HL-60 (cell line): ENCODE measurements around the gene BGLAP.

Source experiments
- DNase-seq, 2 experiments: peaks; one replicate each; pipeline ENCODE4 v3.0.0-alpha.2; 2010 to 2020; ENCODE audit warnings: low read depth in 1 of 2, low spot score in 1 of 2
- H3K27ac ChIP-seq: fragments of 250-450 bp; sonication (Bioruptor Pico); replicated peaks from 2 replicates; pipeline ENCODE4 v1.5.1; 2020; ENCODE audit warnings: mild to moderate bottlenecking, moderate library complexity
- H3K27me3 ChIP-seq: fragments of 250-450 bp; sonication (Bioruptor Pico); 2 replicates; pipeline ENCODE4 v1.5.1; 2021; ENCODE audit warnings: mild to moderate bottlenecking, moderate library complexity; ENCODE audit not compliant: insufficient read depth, poor library complexity, severe bottlenecking
- H3K4me3 ChIP-seq: replicated peaks from 2 replicates; pipeline ENCODE4 v1.5.1; 2011; ENCODE audit warnings: mild to moderate bottlenecking, control low read depth, low read length; ENCODE audit not compliant: insufficient read depth
- CTCF ChIP-seq: IDR thresholded peaks from one replicate; pipeline ENCODE4 v1.5.1; 2011; ENCODE audit warnings: low read length, control low read depth, inconsistent platforms; ENCODE audit not compliant: insufficient read depth
- GABPA ChIP-seq: IDR thresholded peaks from 2 replicates; pipeline ENCODE4 v1.6.1; 2012; ENCODE audit warnings: low read depth
- POLR2AphosphoS5 ChIP-seq: IDR thresholded peaks from 2 replicates; pipeline ENCODE4 v1.6.1; 2012; ENCODE audit warnings: low read depth
- REST ChIP-seq: IDR thresholded peaks from 2 replicates; pipeline ENCODE4 v1.6.1; 2012; ENCODE audit warnings: low read depth; ENCODE audit not compliant: insufficient replicate concordance
- SPI1 ChIP-seq: IDR thresholded peaks from 2 replicates; pipeline ENCODE4 v1.6.1; 2012; ENCODE audit warnings: low read depth, mild to moderate bottlenecking, borderline replicate concordance

The BGLAP gene

DNA sequence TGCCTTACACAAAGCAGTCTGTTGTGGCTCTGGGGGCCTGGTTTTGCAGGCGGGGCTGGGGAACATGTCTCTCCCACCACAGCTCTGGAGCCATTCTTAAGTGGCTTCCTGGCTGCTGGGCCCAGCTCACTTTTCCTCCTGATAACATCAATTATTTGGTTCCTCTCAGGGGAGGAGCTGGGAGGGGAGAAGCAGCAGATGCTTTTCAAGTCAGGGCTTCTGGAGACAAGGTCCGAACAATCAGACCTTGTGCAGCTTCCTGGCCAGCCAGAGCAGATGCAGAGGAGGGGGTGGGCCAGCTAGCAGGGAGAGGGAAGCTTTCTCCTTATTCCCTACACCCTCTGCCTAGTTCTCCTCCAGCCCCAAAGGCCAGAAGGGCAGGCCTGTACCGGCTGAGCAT, 9.5 kb downstream of the BGLAP start:
- TF ChIP-seq SPI1 (no peak), POLR2AphosphoS5 (no peak), CTCF (no peak), GABPA (no peak), REST (no peak)
- Histone ChIP-seq H3K27ac (no peak overlapping the region), H3K4me3 (no peak overlapping the region), H3K27me3 (no peaks in the 10 kb centered on the region)
- no peak for DNase-seq

DNA sequence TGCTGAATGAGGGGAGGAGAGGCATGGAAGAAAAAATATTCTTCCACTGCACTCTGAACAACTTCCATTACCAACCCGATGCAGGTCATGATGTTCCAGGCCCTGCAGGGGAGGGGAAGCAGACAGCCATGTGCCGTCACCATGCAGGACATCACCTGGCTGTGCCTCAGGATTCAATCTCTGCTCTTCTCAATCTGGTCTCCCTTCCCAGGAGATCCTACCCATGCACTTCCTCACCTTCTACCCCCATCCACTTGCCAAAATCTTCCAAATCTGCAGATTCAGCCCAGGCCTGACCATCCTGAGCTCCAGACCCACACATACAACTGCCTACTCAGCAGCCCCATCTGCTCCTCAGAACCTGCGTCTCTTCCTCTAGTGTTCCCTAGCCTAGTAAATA, 11.7 kb downstream of the BGLAP start:
- H3K27ac ChIP-seq = no peak overlapping the region
- TF ChIP-seq SPI1 = no peak
- no peak for TF ChIP-seq POLR2AphosphoS5
- no peak for TF ChIP-seq GABPA
- TF ChIP-seq REST = no peak
- no peak for TF ChIP-seq CTCF
- no peak overlapping the region for H3K4me3 ChIP-seq
- H3K27me3 ChIP-seq = no peaks in the 10 kb centered on the region
- DNase-seq = no peak

GRCh38 chr1:156257711-156258110, 15.7 kb downstream of the BGLAP start:
- H3K27ac ChIP-seq = peak overlapping the region; percentile 56

More at GRCh38 chr1:156257711-156258110, 15.7 kb downstream of the BGLAP start:
- no peak overlapping the region for H3K4me3 ChIP-seq
- no peaks in the 10 kb centered on the region for H3K27me3 ChIP-seq
- TF ChIP-seq GABPA (no peak), POLR2AphosphoS5 (no peak), REST (no peak), CTCF (no peak), SPI1 (no peak)
- peak in 1 of 2 experiments; percentile 48 for DNase-seq
